ENCODE data around the gene SAMD4B.
A peak's percentile ranks its signal among the peaks of the same experiment; 100 is the strongest.

Gene SAMD4B

DNA sequence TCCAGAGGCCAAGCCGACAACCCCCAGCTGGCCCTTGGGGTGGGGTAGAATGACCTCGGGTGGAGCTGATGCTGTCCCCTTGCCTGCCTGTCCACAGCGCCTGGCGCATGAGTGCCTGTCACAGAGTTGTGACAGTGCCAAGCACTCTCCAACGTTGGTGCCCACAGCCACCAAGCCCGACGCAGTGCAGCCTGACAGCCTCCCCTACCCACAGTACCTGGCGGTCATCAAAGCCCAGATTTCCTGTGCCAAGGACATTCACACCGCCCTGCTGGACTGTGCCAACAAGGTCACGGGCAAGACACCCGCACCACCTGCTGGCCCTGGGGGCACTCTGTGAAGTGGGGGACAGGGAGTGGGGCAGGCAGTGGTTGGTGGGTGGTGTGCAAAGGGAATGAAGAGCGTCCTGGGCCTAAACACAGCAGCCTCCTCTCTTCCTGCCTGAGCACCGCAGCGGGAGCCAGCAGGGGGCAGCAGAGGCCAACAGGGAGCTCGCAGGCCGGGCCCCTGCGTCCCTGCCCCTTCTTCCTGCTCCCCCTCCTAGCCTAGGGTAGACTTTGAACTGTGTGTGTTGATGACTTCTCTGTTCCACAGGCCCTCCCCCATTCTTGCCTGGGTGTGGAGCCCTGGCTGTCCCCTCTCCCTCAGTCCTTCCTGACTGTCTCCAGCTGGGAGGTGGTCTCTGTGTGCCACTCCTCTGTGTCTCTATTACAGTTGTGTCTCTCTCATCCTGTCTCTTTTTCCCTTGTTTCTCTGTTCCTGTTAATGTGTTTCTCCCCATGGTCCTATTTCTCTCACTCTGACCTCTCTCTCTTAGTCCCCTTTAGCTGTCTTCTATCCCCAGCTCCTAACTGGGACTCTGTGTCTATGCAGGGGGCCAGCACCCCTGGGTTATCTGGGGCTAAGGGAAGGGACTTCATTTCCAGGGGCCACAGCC is 55.4 kb downstream of the SAMD4B start:
- peak; percentile 75 for DNase-seq

DNA sequence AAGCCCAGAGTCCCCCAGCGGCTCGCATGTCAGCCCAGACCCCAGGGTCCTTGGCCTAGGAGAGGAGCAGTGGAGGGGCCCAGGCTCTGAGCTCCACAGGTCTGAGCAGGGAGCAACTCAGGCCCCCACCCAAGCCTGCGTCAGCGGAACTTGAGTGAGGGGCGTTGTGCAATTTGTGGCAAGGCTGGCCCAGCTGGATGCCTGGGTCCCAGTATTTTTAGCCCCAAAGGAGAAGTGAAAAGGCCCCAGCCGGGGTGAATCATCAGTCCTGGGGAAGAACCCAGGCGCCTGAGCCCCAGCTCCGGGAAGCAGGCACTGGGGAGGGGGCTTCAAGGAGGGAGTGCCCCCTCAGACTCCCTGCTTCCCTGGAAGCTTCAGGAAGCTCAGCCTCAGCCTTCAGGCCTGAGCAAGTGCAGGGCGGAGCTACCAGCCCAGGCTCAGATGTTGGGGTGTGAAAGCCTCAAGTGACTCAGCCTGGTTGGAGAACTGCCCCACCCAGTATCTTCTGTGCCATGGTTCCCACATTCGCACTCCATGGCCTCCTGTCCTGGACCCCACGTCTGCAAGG is 56.2 kb downstream of the SAMD4B start:
- peak; percentile 62 for DNase-seq

DNA sequence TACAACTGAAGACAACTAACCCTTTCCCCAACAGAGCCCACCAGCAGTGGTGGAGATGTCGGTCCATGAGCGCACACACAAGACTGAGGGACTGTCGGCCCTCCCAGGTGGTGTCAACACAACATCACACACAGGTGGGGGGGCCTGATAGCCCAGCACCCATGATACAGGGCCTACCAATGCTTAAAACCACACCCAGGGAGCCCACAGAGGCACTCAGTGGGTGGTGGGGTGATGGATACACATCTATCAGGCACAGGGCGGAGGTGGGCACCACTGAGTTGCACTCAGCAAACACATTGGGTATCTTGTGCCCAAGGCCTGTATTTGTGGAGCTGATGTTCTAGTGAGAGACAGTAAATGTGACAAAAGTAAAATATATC is 57.4 kb downstream of the SAMD4B start:
- no peak for DNase-seq

DNA sequence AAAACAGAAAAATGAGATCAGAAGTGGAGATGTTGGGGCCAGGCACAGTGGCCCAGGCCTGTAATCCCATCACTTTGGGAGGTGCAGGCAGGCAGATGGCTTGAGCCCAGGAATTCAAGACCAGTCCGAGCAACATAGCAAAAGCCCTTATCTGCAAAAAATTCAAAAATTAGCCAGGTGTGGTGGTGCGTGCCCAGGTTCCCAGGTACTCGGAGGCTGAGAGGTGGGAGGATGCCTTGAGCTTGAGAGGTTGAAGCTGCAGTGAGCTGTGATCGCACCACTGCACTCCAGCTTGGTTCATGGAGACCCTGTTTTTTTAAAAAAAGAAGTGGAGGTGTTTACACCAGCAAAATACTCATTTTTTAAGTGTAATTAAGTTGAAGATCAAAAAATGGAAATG is 57.8 kb downstream of the SAMD4B start:
- DNase-seq = no peak

DNA sequence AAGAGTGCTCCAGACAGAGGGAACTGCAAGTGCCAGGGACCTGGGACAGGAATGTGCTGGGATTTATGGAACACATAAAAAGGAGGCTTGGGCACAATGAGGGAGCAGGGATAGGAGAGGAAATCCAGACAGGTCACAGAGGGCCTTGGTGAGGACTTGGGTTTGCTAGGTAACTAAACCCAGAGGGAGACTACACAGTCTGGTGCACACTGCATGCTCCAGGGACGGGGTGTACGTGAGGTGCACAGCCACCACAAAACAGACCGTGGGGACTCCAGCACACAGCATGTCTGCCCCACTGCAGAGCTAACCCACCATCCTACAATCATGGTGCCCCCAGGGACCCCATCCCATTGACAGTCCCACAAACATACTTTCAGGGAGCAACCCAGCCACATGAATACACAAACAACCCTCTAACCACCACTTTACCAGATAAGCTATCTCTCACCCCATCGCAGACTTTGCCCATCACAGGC is 58.9 kb downstream of the SAMD4B start:
- DNase-seq = no peak

DNA sequence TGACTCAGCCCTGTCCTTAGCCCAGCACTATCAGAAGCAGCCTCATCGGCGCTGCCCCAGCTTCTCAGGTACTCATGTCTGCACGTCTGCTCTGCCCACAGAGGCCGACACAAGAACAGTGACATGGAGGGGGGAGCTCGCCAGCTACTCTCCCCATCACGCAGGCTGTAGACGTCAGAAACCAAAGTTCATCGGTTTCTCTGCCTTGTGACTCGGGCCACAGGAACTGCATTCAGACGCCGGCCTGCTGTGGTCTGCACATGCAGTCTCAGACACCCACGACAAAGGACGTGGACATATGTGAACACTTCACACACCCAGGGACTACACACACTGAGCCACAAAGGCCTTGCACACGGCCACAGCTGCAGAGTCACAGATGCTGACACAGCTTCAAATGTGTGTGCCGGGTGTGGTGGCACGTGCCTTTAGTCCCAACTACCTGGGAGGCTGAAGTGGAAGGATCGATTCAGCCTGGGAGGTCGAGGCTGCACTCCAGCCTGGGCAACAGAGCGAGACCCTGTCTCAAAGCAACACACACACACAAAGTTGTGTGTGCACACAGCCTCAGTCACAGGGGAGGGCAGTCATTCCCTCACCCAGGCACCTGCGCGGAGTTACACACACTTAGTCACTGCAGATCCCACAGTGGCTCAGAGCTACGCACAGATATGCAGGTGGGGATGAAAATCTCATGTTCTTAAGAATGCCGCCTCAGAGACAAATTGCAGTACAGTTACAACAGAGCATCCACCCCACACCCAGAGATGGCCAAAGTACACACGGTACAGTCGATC is 59.5 kb downstream of the SAMD4B start:
- DNase-seq = peak; percentile 52

DNA sequence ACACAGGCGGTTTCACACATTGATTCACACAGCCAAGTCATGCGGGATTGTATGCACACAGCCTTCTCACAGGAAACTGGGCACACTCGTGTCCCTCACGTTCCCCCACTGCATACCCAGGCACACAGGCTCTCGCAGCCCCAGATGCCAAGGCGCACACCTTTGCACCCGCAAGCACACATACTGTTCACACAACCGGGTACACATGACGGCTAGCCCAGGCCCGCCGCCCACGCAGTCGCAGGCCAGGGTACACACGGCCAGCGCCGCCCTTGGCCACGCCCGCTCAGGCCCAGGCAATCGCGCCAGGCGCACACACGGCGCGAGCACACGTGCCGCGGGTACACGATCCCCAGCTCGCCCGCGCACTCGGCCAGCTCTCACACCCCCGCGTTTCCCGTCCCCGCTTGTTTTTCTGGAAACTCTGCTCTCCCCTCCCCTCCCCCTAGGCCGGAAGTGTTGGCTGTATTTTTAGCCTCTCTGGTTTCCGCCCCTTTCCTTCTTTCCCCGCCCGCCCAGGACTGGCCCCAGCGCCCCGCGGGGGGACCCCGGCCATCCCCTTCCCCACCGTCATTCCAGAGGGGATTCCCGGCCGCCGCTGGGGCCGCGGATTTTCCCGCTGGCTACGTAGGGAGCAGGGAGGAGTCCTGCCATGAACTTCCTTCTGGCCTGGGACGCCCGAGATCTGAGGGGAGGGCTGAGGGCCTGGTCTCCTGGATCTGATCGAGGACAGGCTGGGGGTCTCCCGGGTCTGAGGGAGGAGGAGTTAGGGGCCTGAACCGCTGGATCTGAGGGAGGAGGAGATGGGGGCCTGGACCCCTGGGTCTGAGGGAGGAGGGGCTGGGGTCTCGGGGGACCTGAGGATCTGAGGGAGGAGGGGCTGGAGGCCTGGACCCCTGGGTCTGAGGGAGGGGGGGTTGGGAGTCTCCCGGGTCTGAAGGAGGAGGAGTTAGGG is 60.4 kb downstream of the SAMD4B start:
- peak; percentile 88 for DNase-seq

DNA sequence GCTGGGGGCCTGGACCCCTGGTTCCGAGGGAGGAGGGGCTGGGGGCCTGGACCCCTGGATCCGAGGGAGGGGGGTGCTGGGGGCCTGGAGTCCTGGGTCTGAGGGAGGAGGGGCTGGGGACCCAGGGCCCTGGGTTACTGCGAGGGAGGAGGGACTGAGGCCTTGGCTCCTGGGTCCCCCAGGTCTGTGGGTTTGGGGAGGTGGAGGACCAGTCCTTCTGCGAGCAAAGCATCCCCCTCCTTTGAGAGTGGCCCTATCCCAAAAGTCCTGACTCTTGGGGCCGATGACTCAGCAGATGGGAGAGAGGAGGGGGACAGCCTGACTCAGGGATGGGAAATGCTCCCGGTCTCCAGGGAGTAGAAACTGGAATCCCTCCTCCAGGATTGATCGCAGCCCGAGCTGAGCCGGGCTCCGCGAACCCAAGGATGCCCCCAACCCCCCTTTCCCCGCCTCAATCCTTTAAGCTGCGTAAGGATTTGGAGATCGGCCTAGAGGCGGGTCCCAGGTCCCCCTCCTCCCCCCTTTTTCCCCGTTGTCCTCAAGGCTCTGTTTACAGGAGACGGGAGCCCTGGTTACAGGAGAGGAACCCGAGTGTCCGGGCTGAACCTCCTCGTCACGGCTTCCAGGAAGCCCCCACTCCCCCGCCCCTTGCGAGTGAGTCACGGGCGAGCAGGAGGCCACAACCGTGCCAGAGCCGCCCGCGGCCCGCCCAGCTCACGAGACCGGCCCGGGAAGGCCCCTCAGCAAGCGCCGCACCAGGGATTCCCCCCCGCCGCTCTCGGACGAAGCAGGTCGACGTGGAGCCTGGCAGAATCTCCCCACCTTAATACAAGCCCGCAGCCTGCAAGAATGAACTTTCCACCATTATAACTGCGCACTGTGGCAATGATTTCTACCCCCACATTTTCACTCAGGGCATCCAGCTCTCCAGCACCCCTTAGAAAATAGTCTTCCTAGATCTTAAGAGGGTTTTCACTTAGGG is 61.4 kb downstream of the SAMD4B start:
- peak; percentile 99 for DNase-seq

DNA sequence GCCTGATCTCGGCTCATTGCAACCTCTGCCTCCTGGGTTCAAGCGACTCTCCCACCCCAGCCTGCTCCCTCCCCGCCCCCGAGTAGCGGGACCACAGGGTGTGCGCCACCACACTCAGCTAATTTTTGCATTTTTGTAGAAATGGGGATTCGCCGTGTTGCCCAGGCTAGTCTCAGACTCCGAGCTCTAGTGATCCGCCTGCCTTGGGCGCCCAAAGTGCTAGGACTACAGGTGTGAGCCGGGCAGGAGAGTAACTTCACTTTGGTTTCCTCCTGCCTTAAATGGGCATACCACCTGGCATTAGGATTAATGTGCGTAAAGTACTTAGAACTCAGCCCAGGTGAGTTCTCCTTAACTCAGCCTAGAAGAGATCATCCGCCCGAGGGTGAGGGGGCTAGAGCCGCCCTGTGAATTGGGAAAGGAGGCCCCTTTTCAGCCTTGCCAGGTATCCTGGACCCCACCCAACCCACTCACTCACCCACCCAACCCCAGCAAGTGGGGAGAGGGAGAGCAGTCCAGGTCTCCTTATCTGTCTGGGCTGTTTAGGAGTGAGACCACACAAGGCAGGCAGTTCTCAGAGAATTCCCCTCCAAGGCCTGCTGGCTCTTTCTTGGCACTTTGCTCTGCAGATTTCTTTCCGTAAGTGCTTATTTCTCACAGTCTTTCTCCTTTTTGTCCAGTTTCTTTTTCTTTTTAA is 63.2 kb downstream of the SAMD4B start:
- no peak for DNase-seq

DNA sequence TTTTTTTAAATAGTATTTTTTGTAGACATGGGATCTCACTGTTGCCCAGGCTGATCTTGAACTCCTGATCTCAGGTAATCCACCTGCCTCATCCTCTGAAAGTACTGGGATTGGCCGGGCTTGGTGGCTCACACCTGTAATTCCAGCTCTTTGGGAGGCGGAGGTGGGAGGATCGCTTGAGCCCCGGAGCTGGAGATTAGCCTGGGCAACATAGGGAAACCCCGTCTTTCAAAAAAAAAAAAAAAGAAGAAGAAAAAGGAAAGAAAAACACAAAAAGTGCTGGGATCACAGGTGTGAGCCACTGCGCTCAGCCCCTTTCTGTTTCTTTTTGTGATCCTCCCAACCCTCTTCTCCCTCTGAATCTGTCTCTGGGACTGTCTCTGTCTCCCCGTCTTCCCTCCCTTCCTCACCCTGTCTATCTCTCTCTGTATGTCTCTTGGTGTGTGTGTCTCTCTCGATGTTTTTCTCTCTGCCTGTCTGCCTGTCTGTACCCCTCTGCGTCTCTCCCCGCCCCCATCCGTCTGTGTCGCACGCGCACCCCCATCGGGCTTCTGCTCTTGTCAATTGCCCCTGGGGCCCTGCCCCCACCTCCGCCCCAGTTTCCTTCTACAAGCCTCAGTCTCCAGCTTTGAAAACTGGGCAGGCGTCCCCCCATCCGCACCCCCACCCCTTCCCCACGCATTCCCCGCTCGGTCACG is 63.9 kb downstream of the SAMD4B start:
- DNase-seq = no peak

DNA sequence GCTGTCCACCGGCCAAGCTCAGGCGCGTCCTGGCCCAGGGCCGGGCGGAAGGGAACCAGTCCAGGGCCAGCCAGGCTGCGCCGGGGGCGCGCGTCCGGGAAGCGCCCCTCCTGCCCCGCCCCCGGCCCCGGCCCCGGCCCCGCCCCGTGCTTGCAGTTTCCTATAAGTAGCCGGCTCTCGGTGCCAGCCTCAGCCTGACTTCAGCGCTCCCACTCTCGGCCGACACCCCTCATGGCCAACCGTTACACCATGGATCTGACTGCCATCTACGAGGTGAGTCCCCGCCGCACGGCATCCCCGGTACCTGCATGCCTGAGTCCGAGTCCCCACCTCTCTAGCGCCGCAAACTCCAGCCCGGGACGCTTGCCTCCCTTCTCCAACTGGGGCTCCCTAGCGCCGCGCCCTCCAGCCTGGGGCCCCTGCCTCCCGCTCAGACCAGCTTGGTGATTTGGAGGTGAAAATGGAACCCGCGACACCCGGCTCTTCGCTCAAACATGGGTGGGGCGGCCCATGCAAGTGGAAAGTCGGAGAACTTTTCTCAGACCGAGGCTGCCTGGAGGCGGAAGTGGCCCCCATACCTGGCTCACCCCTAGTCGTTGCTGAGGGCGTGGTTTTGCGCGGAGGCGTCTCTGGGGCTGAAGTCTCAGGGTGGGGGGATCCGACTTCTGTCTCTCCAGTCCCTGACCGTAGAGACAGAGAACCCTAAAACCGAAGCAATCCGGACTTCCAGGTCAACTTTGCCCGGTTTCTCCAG is 64.6 kb downstream of the SAMD4B start, which contains the start of gene ZFP36:
Gene ZFP36, plus strand, starts transcription at position 192 of the 754 bp plus-strand sequence. Its CDS starts 58 bp downstream, at position 250.
- peak; percentile 79 for DNase-seq

DNA sequence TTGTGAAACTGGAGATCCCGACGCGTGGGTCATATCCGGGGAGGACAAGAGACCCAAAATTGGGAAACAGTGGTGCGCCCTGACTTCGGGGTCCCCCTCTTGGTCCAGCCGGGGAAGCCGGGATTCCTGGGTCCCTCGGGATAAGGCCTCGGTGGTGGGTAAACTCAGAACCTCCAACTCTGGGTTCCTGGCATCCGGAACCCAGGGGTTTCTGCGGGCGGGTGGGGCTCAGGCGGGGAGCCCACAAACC is 65.1 kb downstream of the SAMD4B start:
- no peak for DNase-seq

DNA sequence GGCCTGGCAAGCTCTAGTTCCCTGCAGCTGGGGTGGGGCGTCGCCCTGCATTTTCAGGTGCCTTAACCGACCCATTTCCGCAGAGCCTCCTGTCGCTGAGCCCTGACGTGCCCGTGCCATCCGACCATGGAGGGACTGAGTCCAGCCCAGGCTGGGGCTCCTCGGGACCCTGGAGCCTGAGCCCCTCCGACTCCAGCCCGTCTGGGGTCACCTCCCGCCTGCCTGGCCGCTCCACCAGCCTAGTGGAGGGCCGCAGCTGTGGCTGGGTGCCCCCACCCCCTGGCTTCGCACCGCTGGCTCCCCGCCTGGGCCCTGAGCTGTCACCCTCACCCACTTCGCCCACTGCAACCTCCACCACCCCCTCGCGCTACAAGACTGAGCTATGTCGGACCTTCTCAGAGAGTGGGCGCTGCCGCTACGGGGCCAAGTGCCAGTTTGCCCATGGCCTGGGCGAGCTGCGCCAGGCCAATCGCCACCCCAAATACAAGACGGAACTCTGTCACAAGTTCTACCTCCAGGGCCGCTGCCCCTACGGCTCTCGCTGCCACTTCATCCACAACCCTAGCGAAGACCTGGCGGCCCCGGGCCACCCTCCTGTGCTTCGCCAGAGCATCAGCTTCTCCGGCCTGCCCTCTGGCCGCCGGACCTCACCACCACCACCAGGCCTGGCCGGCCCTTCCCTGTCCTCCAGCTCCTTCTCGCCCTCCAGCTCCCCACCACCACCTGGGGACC is 65.6 kb downstream of the SAMD4B start:
- DNase-seq = no peak

DNA sequence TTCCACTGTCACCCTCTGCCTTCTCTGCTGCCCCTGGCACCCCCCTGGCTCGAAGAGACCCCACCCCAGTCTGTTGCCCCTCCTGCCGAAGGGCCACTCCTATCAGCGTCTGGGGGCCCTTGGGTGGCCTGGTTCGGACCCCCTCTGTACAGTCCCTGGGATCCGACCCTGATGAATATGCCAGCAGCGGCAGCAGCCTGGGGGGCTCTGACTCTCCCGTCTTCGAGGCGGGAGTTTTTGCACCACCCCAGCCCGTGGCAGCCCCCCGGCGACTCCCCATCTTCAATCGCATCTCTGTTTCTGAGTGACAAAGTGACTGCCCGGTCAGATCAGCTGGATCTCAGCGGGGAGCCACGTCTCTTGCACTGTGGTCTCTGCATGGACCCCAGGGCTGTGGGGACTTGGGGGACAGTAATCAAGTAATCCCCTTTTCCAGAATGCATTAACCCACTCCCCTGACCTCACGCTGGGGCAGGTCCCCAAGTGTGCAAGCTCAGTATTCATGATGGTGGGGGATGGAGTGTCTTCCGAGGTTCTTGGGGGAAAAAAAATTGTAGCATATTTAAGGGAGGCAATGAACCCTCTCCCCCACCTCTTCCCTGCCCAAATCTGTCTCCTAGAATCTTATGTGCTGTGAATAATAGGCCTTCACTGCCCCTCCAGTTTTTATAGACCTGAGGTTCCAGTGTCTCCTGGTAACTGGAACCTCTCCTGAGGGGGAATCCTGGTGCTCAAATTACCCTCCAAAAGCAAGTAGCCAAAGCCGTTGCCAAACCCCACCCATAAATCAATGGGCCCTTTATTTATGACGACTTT is 66.4 kb downstream of the SAMD4B start:
- peak; percentile 36 for DNase-seq

DNA sequence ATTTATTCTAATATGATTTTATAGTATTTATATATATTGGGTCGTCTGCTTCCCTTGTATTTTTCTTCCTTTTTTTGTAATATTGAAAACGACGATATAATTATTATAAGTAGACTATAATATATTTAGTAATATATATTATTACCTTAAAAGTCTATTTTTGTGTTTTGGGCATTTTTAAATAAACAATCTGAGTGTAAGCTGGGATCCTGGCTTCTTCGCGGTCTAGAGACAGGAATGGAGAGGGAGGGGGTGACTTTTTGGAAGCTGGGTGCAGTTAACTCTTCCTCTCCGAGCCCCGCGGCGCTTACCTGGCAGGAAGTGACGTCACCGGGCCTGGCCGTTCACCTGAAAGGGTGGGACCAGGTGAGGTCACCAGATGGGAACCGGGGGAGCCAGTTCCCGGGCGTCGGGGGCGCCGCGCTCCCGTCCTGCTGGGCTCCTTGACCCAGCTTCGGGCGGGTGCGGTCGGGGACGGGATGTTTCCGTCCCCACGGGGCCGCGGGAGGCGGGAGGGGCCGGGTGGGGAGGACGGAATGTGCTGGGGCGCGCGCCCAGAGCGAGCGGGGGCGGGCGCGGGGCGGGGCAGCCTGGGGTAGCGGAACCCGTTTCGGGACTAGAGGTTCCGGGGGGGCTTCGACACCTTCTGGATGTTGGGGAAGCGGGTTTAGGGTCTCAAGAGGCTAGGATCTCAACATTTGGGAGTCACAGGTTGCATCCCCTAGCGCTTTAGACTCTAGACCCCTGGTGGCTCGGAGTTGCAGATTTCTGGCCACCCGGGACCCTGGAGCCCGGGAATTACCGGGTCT is 67.2 kb downstream of the SAMD4B start:
- DNase-seq = peak; percentile 65

Measured in fibroblast of skin of abdomen (primary cell).